Right renal cortex interstitium (tissue), 3 donors: Measurements from ENCODE around the gene SLC12A3. TPM values are rescaled to one million over a fixed set of nuclear protein-coding genes. Genes with fewer than 3 reads are reported as not detected.
A peak's percentile ranks its signal among the peaks of the same experiment; 100 is the strongest.
"Not testable (repeated sequence)": the region's sequence is repeated elsewhere in the genome, so short reads cannot be mapped to it uniquely, and the experiment has no call there.

Experiments
- DNase-seq, 3 donors: peaks; one replicate each; pipeline ENCODE4 v3.0.0-alpha.2; 2013; ENCODE audit warnings: low read depth in 3 of 3, low spot score in 2 of 3
- polyA plus RNA-seq, 3 donors: library from polyadenylated mRNA; unstranded; fragments of 120-200 nt; gene quantifications; one replicate each; pipeline ENCODE4 v1.2.1, GENCODE V29; 2013; ENCODE audit not compliant: insufficient read length in 3 of 3

Gene SLC12A3
- polyA plus RNA-seq, 3 donors = 39.3 to 61.0 (median 39.5) TPM

DNA sequence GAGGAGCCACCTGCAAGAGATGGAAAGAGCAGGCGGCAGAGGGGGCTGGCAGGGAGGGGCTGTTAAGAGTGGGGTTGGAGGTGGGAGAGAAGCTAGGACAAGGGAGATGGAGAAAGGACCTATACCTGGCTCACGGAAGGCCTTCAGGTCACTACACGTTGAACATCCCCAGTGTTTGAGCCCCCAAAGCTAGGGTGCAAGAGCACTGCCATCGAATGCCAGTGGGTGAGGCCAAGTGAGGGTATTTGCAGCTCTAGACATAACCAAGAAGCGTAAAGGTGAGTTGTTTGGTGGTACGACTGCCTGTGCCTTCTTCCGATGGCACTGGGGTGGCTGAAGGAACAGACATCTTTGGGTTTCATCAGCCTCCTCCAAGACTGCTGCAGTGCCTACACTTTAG lies 49.9 kb downstream of the SLC12A3 start:
- DNase-seq = no peak

DNA sequence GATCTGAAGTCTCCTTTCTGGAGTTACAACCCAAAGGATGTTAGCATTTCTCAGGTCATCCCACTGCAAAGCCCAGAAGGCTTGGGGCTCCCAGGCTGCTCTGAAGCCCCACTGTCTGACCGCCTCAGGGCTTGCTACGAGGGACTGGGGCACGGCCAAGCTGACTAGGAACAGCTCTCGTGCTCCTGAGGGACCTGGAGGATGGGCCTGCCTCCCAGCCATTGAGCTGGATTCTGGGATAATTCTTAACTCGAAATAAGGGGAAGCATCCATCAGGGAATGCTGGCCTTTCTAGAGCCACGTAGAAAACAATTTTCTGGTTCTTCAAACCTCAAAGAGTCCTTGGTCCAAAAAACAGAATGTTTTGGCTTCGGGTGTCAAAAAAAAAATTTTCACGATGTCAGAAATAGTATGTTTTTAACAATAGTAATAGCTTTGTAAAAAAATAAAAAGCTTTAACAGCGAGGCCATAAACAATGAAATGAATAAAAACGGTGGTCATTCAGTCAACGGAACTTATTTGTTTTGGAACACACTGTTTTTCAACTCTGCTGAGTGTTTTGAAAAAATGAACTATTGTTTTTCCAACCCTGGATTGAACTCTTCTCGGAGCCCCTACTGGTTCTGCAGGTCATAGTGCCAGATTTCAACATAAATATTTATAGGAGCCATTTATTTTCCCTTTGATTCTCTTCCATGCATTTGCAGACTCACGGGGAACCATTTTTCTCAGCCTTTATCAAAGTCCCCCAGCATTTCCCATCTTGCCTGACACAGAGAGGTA lies 50.5 kb downstream of the SLC12A3 start:
- DNase-seq = peak in 1 of 3 donors; percentile 49

DNA sequence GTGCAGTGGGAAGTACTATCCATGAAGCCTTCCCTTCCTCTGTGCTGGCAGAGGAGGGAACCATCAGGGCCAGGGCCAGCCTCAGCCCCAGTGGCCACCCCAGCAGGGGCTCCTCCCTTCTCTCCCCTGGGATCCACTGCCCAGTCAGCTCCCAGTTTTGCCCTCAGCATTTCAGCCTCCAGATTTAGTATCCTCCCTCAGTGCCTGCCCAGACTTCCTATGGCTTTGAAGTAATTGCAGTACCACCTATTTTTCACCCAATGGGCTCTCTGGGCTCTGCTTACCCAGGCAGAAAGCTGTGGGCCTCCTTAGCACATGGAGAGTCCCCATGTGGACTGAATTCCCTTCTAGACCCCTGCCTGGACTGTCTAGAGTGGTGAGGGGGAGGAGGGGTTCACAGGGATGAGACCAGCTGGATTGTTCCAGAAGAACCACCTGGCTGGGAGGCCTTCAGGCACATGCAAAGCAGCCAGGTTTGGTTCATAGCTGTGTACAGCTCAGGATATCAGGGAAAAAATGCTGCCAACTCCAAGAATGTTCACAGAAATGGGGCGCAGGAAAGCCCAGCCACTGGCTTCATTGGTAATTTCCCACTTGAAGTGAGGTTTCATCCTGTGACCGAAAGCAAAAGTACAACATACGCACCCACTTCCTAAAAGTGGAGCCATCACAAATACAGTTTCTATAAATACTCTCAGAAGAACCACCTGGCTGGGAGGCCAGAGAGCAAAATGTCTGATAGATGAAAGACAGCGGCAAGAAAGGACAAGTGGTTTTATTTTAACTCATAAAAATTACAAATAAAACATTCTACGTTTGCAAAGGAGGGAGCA lies 51.8 kb downstream of the SLC12A3 start:
- DNase-seq = no peak

DNA sequence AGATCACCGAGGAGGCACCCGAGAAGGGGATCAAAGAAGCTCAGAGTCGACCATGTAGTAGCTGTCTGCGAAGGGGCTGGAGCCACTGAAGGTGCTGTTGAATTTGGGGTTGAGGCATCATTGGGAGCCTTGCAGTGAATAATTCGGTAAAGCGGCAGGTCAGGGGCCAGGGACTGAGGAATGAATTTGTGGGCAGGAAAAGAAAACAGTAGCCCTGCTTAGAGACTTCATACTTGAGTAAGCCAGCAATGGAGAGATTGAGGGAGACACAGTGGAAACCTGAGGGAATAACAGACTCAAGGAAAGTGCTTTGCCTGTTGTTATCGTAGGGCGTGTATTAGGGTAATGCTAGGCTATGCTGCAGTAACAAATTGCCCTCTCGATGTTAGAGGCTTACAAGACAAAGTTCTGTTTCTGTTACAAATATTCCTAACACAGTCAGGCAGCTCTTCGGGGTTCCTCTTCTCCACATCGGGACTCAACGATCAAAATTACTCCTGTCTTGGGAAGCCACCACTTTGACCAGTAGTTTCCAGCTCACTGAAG lies 53.5 kb downstream of the SLC12A3 start:
- DNase-seq = no peak

DNA sequence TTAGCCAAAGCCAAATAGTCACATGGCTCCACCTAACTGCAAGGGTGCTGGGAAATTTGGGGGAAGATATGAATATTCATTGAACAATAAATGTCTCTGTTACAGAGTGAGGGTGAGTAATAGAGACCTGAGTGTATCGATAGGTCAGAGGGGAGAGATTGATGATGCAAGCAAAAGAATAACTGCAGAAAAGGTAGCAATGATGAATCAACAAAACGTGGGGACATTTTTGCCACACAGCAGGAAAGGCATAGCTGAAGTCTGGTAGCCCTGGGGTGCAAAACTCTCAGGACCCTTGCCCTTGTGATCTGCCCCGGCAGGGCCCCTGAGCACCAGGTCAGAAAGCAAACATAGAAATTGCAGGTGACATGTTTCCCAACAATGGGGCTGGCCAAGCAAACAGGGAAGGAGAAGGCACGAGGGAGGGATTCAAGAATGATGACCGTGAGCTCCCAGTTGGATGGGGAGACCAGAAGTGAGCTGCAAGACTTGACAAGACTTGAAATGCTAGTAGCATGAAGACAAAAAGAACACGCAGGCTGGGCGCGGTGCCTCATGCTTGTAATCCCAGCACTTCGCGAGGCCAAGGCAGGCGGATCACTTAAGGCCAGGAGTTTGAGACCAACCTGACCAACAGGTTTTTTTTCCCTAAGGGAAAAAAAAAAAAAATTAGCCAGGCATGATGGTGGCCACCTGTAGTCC lies 54.2 kb downstream of the SLC12A3 start:
- DNase-seq = no peak

DNA sequence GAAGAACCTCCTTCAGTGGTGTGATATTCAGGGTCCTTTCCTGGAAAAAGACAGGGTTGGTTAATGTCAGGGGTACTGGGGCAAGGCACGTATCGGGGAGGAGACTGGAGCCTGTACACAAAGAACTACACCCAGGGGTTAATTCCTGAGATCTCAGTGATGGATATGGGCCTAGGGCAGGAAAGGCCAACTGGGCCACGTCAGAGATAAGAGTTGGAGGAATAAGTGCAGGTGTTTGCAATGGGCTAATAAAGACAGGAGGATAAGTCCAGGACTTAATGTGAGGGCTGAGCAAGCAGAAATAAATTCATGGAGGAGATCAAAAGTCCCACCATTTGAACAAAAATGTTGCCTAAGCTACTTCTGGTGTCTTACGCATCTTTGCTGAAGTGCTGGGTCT lies 56.6 kb downstream of the SLC12A3 start:
- DNase-seq = no peak

DNA sequence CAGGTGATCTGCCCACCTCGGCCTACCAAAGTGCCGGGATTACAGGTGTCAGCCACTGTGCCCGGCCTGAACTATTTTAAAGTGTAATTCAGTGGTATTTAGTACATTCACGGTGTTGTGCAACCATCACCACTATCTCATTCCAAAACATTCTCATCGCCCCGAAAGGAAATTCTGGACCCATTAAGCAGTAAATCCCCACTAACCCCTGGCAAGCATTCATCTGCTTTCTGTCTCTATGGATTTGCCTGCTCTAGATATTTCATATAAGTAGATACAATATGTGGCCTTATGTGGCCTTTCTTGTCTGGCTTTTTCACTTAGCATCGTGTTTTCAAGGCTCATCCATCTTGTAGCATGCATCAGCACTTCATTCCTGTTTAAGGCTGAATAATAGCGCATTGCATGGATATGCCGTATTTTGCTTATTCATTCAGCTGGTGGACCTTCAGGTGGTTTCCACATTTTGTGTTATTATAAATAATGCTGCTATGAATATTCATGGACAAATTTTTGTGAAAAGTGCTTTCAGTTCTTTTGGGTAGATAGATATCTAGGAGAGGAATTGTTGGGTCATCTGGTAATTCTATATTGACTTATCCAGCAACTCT lies 58.6 kb downstream of the SLC12A3 start:
- no peak for DNase-seq

DNA sequence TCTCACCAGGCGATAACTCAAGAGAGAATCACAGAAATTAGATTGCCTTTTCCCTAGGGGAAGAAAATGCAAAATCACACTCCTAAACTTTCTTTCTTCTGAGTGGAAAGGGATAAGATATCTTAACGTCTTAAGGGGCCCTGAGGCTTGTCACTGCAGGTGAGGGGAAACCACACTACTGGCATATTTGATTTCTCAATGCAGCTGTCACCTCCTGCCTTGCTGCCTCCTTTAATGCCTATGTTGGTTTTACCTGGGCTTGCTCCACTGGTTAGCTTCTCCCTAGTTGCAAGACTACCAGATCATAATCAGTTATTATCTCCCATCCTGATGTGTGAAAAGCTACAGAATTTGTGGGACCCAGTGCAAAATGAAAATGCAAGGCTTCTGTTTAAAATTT lies 62.5 kb downstream of the SLC12A3 start:
- DNase-seq = no peak

DNA sequence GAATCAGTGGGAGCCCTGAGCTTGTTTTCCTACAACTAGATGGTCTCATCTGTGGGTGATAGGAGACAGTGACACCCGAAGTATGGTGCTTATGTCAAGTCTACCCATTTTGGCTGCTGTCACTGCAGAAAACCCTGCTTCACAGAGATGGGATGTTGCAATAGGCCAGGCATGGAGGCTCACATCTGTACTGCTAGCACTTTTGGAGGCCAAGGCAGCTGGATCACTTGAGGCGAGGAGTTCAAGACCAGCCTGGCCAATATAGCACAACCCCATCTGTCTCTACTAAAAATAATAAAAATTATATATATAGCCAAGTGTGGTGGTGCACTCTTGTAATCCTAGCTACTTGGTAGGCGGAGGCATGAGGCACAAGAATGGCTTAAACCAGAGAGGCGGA lies 64.6 kb downstream of the SLC12A3 start:
- DNase-seq = no peak

DNA sequence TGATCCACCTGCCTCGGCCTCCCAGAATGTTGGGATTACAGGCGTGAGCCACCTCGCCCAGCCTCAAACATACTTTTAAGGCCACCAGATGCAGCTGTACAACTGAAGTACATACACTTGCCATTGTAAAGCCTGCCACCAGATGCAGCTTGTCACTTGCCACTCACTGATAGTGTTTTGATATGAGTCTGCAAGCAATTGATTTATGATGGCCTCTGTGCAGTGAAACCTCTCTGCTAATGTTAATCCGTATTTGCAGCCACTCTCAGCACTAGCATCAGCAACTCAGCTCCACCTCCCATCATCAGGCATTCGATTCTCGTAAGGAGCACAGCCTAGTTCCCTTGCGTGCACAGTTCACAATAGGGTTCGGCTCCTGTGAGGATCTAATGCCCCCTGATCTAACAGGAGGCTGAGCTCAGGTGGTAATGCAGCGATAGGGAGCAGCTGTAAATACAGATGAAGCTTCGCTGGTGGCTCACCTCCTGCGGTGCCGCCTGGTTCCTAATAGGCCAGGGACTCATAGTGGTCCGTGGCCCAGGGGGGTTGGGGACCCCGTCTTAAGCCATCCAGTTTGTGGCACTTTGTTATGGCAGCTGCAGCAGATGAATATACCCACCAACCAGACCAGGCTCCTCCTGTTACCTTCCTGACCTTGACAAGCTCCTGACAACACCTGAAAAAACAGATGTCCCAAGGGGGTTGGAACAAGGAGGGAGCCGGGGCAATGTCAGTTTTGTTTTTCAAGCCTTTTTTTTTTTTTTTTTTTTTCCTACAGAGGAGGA lies 65.7 kb downstream of the SLC12A3 start:
- no peak for DNase-seq

DNA sequence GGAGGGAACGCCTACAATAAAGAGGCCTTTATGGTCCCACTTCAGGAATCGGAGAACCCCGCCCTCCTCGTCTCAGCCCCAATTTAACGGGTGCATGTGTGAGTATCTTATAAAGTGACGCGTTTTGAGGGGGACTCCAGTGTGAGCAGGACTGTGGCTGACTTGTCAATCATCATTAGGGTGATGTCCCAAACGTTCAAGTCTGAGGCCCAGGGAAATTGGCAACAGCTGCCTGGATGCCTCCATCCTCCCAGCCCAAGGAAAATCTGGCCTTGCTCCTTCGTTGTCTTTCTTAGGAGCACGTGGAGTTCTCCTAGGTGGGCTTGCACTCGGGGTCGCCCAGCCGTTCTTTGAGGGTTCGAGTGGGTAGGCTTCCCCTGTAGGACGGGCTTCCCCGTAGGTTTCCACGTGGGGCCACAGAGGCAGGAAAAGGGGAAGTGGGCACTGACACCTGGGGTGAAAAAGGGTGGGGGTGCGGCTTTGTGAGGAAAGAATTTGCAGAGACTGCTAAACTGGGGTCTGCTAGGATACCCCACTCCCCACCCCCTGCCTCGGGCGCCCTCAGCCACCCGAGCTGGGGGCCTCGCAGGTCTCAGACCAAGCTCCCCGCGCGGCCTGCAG lies 66.4 kb downstream of the SLC12A3 start:
- DNase-seq = no peak

DNA sequence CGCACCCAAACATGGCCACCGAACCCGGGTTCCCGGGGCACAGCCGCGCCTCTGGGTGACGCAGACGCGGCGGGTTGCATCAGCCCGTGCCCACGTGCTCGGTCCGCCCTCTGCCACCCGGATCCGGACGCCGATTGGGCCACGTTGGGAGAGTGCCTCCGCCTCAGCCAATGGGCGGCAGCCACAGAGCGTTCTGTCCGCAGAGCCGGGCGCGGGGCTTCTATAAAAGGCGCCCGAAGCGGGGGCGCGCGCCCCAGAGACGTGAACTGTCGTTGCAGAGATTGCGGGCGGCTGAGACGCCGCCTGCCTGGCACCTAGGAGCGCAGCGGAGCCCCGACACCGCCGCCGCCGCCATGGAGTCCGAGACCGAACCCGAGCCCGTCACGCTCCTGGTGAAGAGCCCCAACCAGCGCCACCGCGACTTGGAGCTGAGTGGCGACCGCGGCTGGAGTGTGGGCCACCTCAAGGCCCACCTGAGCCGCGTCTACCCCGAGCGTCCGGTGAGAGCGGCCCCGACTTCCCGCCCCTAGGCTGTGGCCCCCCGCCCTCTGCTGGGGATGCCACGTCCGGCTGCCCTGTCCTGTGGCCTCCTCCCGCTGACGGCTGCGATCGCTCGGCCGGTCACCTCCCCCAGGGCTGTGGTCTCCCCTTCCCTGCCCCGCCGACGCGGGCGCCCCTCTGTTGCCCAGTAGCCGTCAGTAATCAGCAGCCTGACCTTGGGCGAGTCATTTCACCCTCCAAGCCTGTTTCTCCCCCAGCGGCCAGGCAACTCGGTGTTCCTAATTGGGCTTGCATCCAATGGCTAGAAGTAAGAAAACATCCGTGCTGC lies 67.1 kb downstream of the SLC12A3 start, which contains the start of gene HERPUD1:
TSS of gene HERPUD1 (plus strand) at position 251 of the 829 bp plus-strand sequence. CDS start at position 354, 103 bp downstream.
- DNase-seq = peak; percentile 87 to 94 (median 94)

DNA sequence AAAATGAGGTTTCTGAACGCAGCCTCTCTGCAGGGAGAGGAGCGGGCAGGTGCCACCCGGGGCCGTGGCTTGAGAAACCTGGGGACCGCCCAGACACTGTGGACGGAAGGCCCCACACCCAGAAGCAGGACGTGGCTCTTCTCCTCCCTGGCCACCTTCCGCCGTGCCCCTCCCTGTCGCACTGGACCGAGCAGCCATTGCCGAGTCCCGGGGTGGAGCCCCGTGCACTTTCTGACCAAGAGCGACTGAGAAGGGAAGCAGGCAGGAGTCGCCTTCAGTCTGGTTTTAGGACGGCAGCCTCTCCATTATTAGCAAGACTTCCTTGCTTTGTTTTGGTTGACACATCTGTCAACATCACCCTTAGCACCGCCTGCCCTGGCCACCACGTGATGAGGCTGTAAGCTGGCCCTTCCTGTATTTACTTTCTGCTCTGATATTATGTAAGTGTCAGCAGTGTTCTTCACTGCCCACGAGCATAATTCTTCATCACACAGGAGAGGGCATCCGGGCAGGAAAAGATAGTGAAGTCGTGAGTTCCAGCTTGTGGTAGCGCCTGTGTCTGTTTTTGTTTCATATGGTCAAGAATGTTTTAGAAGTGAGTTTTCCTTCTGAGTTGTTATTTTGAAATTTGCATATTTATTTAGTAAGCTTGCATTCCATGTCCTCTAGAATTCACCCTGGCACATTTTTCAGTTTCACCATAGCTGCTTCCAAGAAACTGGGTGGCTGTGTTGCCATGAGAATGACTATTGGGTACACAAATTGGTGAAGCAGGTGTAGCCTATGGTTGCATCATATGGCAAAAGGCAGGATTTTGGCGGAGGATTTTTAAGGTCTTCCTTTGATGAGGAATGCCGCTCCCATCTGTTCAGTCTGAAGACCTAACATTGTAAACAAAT lies 68.0 kb downstream of the SLC12A3 start:
- DNase-seq = peak in 1 of 3 donors; percentile 48

DNA sequence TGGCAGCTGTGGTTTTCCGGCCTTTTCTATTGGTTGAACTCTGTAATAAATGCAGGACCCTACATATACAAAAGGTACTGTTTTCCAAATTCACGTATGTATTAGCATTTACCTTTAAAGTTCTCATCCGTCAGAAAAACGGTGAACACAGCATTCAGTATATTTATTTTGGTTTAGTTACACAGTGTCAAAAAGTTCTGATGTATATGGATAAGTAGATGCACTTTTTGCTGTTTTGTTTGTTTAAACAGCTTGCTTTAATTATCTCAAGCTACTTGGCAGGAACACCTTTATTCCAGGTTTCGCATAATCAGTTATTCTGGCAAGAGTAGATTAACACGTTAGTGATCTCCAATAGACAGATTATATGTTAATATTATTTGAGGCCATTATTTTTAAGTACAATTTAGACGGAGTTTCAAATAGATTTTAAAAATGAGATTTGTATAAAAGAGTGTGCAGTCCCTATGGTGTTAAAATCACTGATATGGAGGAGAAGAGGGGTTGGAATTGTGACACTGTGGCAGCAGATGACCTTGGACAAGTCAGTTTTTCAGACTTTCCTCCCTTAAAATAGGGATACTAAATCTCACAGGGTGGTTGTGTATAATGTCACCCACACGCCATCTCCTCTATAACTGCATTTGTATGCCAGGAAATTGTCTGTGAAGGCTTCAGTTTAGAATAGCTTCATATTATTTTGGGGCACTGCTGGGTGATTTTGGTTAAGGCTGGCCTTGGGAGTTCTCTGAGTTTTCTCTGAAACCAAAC lies 69.0 kb downstream of the SLC12A3 start:
- no peak for DNase-seq

DNA sequence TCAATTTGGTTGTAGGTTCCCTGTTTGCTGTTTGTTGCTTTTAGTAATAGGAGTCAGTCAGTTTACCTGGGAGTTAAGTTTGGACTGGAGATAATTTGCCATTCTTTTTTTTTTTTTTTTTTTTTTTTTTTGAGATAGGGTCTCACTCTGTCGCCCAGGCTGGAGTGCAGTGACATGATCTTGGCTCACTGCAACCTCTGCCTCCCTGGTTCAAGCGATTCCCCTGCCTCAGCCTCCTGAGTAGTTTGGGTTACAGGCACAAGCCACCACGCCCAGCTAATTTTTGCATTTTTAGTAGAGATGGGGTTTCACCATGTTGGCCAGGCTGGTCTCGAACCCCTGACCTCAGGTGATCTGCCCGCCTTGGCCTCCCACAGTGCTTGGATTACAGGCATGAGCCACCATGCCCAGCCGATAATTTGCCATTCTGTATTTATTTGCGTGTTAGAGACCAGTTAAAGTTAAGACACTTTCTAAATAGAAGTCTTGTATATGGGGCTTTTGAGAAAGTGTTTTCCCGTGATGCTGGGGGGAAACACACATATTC lies 69.7 kb downstream of the SLC12A3 start:
- not testable (repeated sequence) for DNase-seq

DNA sequence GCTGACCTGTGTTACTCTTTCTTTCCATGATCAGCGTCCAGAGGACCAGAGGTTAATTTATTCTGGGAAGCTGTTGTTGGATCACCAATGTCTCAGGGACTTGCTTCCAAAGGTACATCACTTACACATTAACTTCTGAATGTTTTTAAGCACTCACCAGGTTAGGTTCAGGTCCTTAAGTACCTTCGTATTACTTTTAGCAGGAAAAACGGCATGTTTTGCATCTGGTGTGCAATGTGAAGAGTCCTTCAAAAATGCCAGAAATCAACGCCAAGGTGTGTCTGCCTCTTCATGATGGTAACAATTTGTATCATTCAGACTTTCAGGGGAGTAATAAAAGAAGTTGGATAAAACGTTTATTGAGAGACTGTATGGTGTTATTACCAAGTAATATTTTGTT lies 70.2 kb downstream of the SLC12A3 start:
- DNase-seq = no peak
